HG02840 (cell line): ENCODE results near the gene KATNIP.
A peak's percentile ranks its signal among the peaks of the same experiment; 100 is the strongest.

Experiments used
- ATAC-seq: cut with Tn5 transposase; IDR thresholded peaks from one replicate; pipeline ENCODE4 v1.9.1; 2021; ENCODE audit warnings: mild to moderate bottlenecking, moderate library complexity, moderate number of reproducible peaks; ENCODE audit not compliant: unreplicated experiment, low FRiP score

KATNIP gene

GRCh38 chr16:27549746-27550581 lies at the start of gene KATNIP, which contains the start of gene GTF3C1:
KATNIP (plus strand) TSS chr16:27550144; CDS start chr16:27550171, 27 bp downstream.
GTF3C1 (minus strand) TSS chr16:27549913; CDS start chr16:27549890, 23 bp downstream.
- peak; percentile 98 for ATAC-seq

- ATAC-seq = no peak
These were observed 49.1 kb upstream of the KATNIP start for GRCh38 chr16:27500801-27501200.

GRCh38 chr16:27503662-27504061 lies 46.3 kb upstream of the KATNIP start:
- ATAC-seq = no peak

GRCh38 chr16:27505297-27506236 lies 44.4 kb upstream of the KATNIP start:
- ATAC-seq = no peak

- no peak for ATAC-seq
These were observed 43.2 kb upstream of the KATNIP start for GRCh38 chr16:27506771-27507170.

GRCh38 chr16:27508476-27508875 lies 41.5 kb upstream of the KATNIP start:
- ATAC-seq = no peak

- no peak for ATAC-seq
These were observed 38.1 kb upstream of the KATNIP start for GRCh38 chr16:27511657-27512448.

GRCh38 chr16:27514806-27515205 lies 35.1 kb upstream of the KATNIP start:
- no peak for ATAC-seq

GRCh38 chr16:27515874-27516353 lies 34.0 kb upstream of the KATNIP start:
- no peak for ATAC-seq

- no peak for ATAC-seq
These were observed 33.6 kb upstream of the KATNIP start for GRCh38 chr16:27516365-27516764.

GRCh38 chr16:27517664-27518063 lies 32.3 kb upstream of the KATNIP start:
- ATAC-seq = no peak

- no peak for ATAC-seq
These were observed 31.7 kb upstream of the KATNIP start for GRCh38 chr16:27518226-27518625.

GRCh38 chr16:27520982-27521673 lies 28.8 kb upstream of the KATNIP start:
- ATAC-seq = no peak

- no peak for ATAC-seq
These were observed 27.7 kb upstream of the KATNIP start for GRCh38 chr16:27522173-27522707.

GRCh38 chr16:27526180-27526579 lies 23.8 kb upstream of the KATNIP start:
- ATAC-seq = no peak

- ATAC-seq = no peak
These were observed 21.6 kb upstream of the KATNIP start for GRCh38 chr16:27528294-27528693.

GRCh38 chr16:27529962-27530361 lies 20.0 kb upstream of the KATNIP start:
- ATAC-seq = no peak

- ATAC-seq = no peak
These were observed 18.8 kb upstream of the KATNIP start for GRCh38 chr16:27531186-27531585.
